CD14-positive monocyte (primary cell): ENCODE results near the gene DCC. TPM values are rescaled to one million over a fixed set of nuclear protein-coding genes. Genes with fewer than 3 reads are reported as not detected.

Experiments used
- DNase-seq, 3 donors: peaks; one replicate each; pipeline ENCODE4 v3.0.0-alpha.2; 2011 to 2022
- H2AFZ ChIP-seq: 2 replicates; pipeline ENCODE4 v1.6.0; 2012; ENCODE audit warnings: mild to moderate bottlenecking, low read depth, low read length, inconsistent platforms; ENCODE audit not compliant: insufficient read depth, poor library complexity, severe bottlenecking
- H3K27ac ChIP-seq, 2 donors: 1 replicate in 1 of 2; 2 replicates in 1 of 2; pipeline ENCODE4 v1.5.1; 2012 to 2013; ENCODE audit warnings: low read length in 2 of 2, control low read depth in 1 of 2, inconsistent platforms in 1 of 2, low read depth in 1 of 2, mild to moderate bottlenecking in 1 of 2
- H3K27me3 ChIP-seq, 2 donors: one replicate each; pipeline versions ENCODE4 v1.6.0 to v1.6.1; 2011 to 2013; ENCODE audit warnings: low read length in 2 of 2; ENCODE audit not compliant: control insufficient read depth in 2 of 2, insufficient read depth in 2 of 2
- H3K36me3 ChIP-seq, 2 donors: replicated peaks in 1 of 2; 1 replicate in 1 of 2; 2 replicates in 1 of 2; pipeline versions ENCODE4 v1.5.1 to v1.6.1; 2012 to 2013; ENCODE audit warnings: low read length in 2 of 2, control low read depth in 1 of 2, inconsistent platforms in 1 of 2, mild to moderate bottlenecking in 1 of 2; ENCODE audit not compliant: insufficient read depth in 2 of 2, control insufficient read depth in 1 of 2
- H3K4me1 ChIP-seq, 2 donors: 1 replicate in 1 of 2; 2 replicates in 1 of 2; pipeline versions ENCODE4 v1.5.1 to v1.6.1; 2012 to 2013; ENCODE audit warnings: low read length in 2 of 2, control low read depth in 1 of 2, inconsistent platforms in 1 of 2, mild to moderate bottlenecking in 1 of 2, moderate library complexity in 1 of 2; ENCODE audit not compliant: insufficient read depth in 2 of 2, control insufficient read depth in 1 of 2
- H3K4me2 ChIP-seq: replicated peaks from 2 replicates; pipeline ENCODE3; 2012; ENCODE audit warnings: low read length, moderate library complexity, mild to moderate bottlenecking; ENCODE audit not compliant: poor library complexity, severe bottlenecking; ENCODE audit errors: extremely low read depth
- H3K4me3 ChIP-seq, 3 experiments: fragments of 200-600 bp in 1 of 3; sonication (generic) in 1 of 3; replicated peaks in 1 of 3; 1 replicate in 2 of 3; 2 replicates in 1 of 3; pipeline ENCODE4 v1.5.1; 2011 to 2013; ENCODE audit warnings: low read length in 3 of 3, mild to moderate bottlenecking in 3 of 3, control low read depth in 2 of 3, low read depth in 2 of 3, inconsistent platforms in 1 of 3, moderate library complexity in 1 of 3
- H3K79me2 ChIP-seq: 2 replicates; pipeline ENCODE4 v1.6.0; 2012; ENCODE audit warnings: mild to moderate bottlenecking, control low read depth, inconsistent platforms, low read length, moderate library complexity; ENCODE audit not compliant: insufficient read depth
- H3K9ac ChIP-seq: 2 replicates; pipeline ENCODE4 v1.6.0; 2017; ENCODE audit warnings: low read length, mild to moderate bottlenecking; ENCODE audit not compliant: insufficient read depth, poor library complexity, severe bottlenecking
- H3K9me3 ChIP-seq, 2 donors: replicated peaks in 1 of 2; 1 replicate in 1 of 2; 2 replicates in 1 of 2; pipeline versions ENCODE4 v1.5.1 to v1.6.1; 2012 to 2013; ENCODE audit warnings: low read length in 2 of 2, control low read depth in 1 of 2; ENCODE audit not compliant: control insufficient read depth in 1 of 2, insufficient read depth in 1 of 2
- H4K20me1 ChIP-seq: 2 replicates; pipeline ENCODE4 v1.6.0; 2012; ENCODE audit warnings: mild to moderate bottlenecking, low read length, control low read depth, moderate library complexity; ENCODE audit not compliant: insufficient read depth
- H3K27ac Mint-ChIP-seq, 7 donors: one replicate each; pipeline ENCODE4 v1.8.0; 2020; ENCODE audit warnings: mild to moderate bottlenecking in 7 of 7, mixed read lengths in 7 of 7, moderate library complexity in 6 of 7, inconsistent platforms in 2 of 7
- H3K27me3 Mint-ChIP-seq, 3 donors: one replicate each; pipeline ENCODE4 v1.8.0; 2021 to 2022; ENCODE audit warnings: low read depth in 3 of 3, mild to moderate bottlenecking in 3 of 3, mixed read lengths in 3 of 3, moderate library complexity in 3 of 3, inconsistent platforms in 1 of 3
- H3K36me3 Mint-ChIP-seq, 2 donors: one replicate each; pipeline ENCODE4 v1.8.0; 2020; ENCODE audit warnings: mixed read lengths in 2 of 2, inconsistent platforms in 1 of 2, mild to moderate bottlenecking in 1 of 2
- H3K4me1 Mint-ChIP-seq: one replicate; pipeline ENCODE4 v1.8.0; 2020; ENCODE audit warnings: mild to moderate bottlenecking, mixed read lengths
- H3K4me3 Mint-ChIP-seq, 2 donors: one replicate each; pipeline ENCODE4 v1.8.0; 2020; ENCODE audit warnings: mild to moderate bottlenecking in 2 of 2, mixed read lengths in 2 of 2, moderate library complexity in 1 of 2
- H3K9me3 Mint-ChIP-seq, 7 donors: one replicate each; pipeline ENCODE4 v1.8.0; 2020 to 2022; ENCODE audit warnings: mixed read lengths in 7 of 7, mild to moderate bottlenecking in 6 of 7, moderate library complexity in 6 of 7, inconsistent platforms in 2 of 7
- WGBS: methylation state at CpG from one replicate; pipeline ENCODE4 v1.1.5; 2013; ENCODE audit warnings: missing lambda C conversion rate; ENCODE audit not compliant: insufficient coverage; 5-methylcytosine and 5-hydroxymethylcytosine counted together
- intact Hi-C, 2 donors: fragments of 100-400 bp; cut with micrococcal nuclease; formaldehyde crosslinking; loops; one replicate each; pipeline versions ENCODE4 v1.15.0 to v1.15.1; 2023
- polyA plus RNA-seq, 3 donors: library from polyadenylated mRNA; depleted of rRNA in 1 of 3; unstranded in 2 of 3; stranded (reverse) in 1 of 3; fragments of 300-500 nt in 2 of 3; fragments of >200 nt in 1 of 3; fragmentation: Illumina TruSeq in 2 of 3; gene quantifications; 1 replicate in 2 of 3; 2 replicates in 1 of 3; pipeline ENCODE4 v1.2.3, GENCODE V29; 2012 to 2021
- TF ChIP-seq, protein P1 (sequence below): fragments of 200-600 bp; IDR thresholded peaks from one replicate; pipeline ENCODE4 v1.8.0; 2022; ENCODE audit warnings: antibody characterized with exemption, mild to moderate bottlenecking

DCC gene
- polyA plus RNA-seq, 3 donors: not detected

DNA sequence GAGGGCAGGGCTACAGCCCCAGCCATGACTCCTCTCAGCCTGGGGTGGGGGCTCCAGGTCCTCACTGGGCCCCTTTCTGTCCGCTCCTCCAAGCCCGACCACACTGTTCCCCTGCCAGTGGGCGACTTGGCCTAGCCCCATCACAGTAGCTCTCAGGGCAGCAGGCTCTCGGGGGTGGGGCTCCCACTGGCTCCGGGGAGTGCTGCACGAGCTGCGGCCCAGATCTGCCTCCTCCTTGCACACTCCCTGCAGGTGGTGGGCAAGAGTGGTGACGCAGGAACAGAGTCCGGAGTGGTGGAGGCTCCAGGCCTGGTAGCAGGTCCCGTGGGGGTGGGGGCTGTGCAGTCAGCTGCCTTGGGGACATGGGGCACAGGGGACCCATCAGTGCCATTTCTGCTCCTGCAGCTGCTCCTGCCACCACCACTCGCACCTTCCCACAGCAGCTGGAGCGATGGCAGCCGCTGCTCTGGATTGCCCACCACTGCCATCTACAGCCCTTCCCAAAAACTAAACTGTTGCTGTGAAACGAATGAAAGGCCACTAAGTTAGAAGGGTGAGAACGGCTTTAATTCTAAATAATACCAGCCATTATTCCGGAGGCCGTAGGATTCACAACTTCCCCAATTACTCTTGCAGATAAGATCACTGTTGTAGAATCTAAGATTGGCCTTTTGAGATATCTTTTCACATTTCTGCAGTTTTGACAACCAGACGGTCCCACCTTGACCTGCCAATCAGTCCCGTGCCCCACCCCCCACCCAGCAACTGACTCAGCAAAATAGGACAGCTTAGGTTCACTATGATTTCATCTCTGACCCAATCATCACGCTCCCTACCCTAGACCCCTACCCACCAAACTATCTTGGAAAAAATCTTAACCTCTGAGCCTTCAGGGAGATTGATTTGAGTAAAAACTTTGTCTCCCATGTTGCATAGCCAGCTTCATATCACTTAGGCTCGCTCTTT is 530.2 kb downstream of the DCC start:
- 89% methylated on average over 14 of the region's 21 CpGs for WGBS
- Histone ChIP-seq H3K79me2 (no peaks in the 10 kb centered on the region), H3K36me3 (no peaks in the 10 kb centered on the region), H2AFZ (no peak overlapping the region), H3K27me3 (no peaks in the 10 kb centered on the region), H3K9ac (no peak overlapping the region), H3K27ac (no peak overlapping the region), H3K4me3 (no peak overlapping the region), H3K4me1 (no peaks in the 10 kb centered on the region), H4K20me1 (no peaks in the 10 kb centered on the region), H3K9me3 (peaks cover 19 to 36% of the 10 kb centered on the region in 2 donors), H3K4me2 (no peak overlapping the region)
- Mint-ChIP-seq H3K4me3 (no peak overlapping the region), H3K27ac (no peak overlapping the region), H3K36me3 (no peaks in the 10 kb centered on the region), H3K4me1 (no peaks in the 10 kb centered on the region), H3K9me3 (peaks cover 0 to 21% (median 9%) of the 10 kb centered on the region in 7 donors), H3K27me3 (peaks cover 0 to 2% (median 0%) of the 10 kb centered on the region in 3 donors)
- TF ChIP-seq, protein P1, sequence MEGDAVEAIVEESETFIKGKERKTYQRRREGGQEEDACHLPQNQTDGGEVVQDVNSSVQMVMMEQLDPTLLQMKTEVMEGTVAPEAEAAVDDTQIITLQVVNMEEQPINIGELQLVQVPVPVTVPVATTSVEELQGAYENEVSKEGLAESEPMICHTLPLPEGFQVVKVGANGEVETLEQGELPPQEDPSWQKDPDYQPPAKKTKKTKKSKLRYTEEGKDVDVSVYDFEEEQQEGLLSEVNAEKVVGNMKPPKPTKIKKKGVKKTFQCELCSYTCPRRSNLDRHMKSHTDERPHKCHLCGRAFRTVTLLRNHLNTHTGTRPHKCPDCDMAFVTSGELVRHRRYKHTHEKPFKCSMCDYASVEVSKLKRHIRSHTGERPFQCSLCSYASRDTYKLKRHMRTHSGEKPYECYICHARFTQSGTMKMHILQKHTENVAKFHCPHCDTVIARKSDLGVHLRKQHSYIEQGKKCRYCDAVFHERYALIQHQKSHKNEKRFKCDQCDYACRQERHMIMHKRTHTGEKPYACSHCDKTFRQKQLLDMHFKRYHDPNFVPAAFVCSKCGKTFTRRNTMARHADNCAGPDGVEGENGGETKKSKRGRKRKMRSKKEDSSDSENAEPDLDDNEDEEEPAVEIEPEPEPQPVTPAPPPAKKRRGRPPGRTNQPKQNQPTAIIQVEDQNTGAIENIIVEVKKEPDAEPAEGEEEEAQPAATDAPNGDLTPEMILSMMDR: no peak
- no peak for DNase-seq
- intact Hi-C loops: no loop called here

- WGBS: 88% methylated on average over 1 of the region's 3 CpGs
- H3K9ac ChIP-seq: no peak overlapping the region
Observed at GRCh38 chr18:52874774-52875173, 534.8 kb downstream of the DCC start.

More at GRCh38 chr18:52874774-52875173, 534.8 kb downstream of the DCC start:
- no peaks in the 10 kb centered on the region for H3K4me1 ChIP-seq
- peaks cover 0 to 19% (median 5%) of the 10 kb centered on the region in 7 donors for H3K9me3 Mint-ChIP-seq
- peaks cover 14 to 24% of the 10 kb centered on the region in 2 donors for H3K9me3 ChIP-seq
- H3K27ac ChIP-seq: no peak overlapping the region
- H2AFZ ChIP-seq: no peak overlapping the region
- H3K79me2 ChIP-seq: no peaks in the 10 kb centered on the region
- H3K27me3 Mint-ChIP-seq: no peaks in the 10 kb centered on the region
- no peak overlapping the region for H3K4me3 Mint-ChIP-seq
- intact Hi-C loops: no loop called here
- H3K27me3 ChIP-seq: no peaks in the 10 kb centered on the region
- H3K4me1 Mint-ChIP-seq: no peaks in the 10 kb centered on the region
- no peak for DNase-seq
- TF ChIP-seq, protein P1: no peak
- H4K20me1 ChIP-seq: no peaks in the 10 kb centered on the region
- H3K36me3 ChIP-seq: no peaks in the 10 kb centered on the region
- no peak overlapping the region for H3K27ac Mint-ChIP-seq
- H3K4me3 ChIP-seq: no peak overlapping the region
- H3K36me3 Mint-ChIP-seq: no peaks in the 10 kb centered on the region
- no peak overlapping the region for H3K4me2 ChIP-seq
